ENCODE data around the gene GNG13.

Gene GNG13

GRCh38 chr16:795580-796229, 4.8 kb downstream of the GNG13 start:
- in situ Hi-C loops (cut with MboI; ENCODE audit: low sequenced_read_pairs) = no loop called here

GRCh38 chr16:794853-795466, 5.6 kb downstream of the GNG13 start:
- in situ Hi-C loops (cut with MboI; ENCODE audit: low sequenced_read_pairs) = no loop called here

GRCh38 chr16:794091-794822, 6.3 kb downstream of the GNG13 start:
- in situ Hi-C loops (cut with MboI; ENCODE audit: low sequenced_read_pairs) = no loop called here

- in situ Hi-C loops (cut with MboI; ENCODE audit: low sequenced_read_pairs) = no loop called here
These were observed 7.1 kb downstream of the GNG13 start for GRCh38 chr16:793414-793813.

GRCh38 chr16:792221-792995, 8.1 kb downstream of the GNG13 start:
- in situ Hi-C loops (cut with MboI; ENCODE audit: low sequenced_read_pairs) = no loop called here

- in situ Hi-C loops (cut with MboI; ENCODE audit: low sequenced_read_pairs) = no loop called here
These were observed 9.4 kb downstream of the GNG13 start for GRCh38 chr16:791131-791530.

GRCh38 chr16:790086-790485, 10.4 kb downstream of the GNG13 start:
- in situ Hi-C loops (cut with MboI; ENCODE audit: low sequenced_read_pairs) = no loop called here

- in situ Hi-C loops (cut with MboI; ENCODE audit: low sequenced_read_pairs) = no loop called here
These were observed 11.2 kb downstream of the GNG13 start for GRCh38 chr16:789191-789850.

- in situ Hi-C loops (cut with MboI; ENCODE audit: low sequenced_read_pairs) = no loop called here
These were observed 12.0 kb downstream of the GNG13 start, which contains the start of gene CHTF18 for GRCh38 chr16:788399-789126. CHTF18 (plus strand) TSS chr16:788620; CDS start chr16:788685, 65 bp downstream.

- in situ Hi-C loops (cut with MboI; ENCODE audit: low sequenced_read_pairs) = no loop called here
These were observed 12.5 kb downstream of the GNG13 start, which contains the start of gene RPUSD1 for GRCh38 chr16:787978-788398. RPUSD1 (minus strand) TSS chr16:788381; CDS start chr16:787737, 644 bp downstream.

- in situ Hi-C loops (cut with MboI; ENCODE audit: low sequenced_read_pairs) = no loop called here
These were observed 13.1 kb downstream of the GNG13 start for GRCh38 chr16:787321-787966.

GRCh38 chr16:785563-786535, 14.7 kb downstream of the GNG13 start:
- in situ Hi-C loops (cut with MboI; ENCODE audit: low sequenced_read_pairs) = no loop called here

- in situ Hi-C loops (cut with MboI; ENCODE audit: low sequenced_read_pairs) = no loop called here
These were observed 16.1 kb downstream of the GNG13 start for GRCh38 chr16:784431-784830.

GRCh38 chr16:783404-784161, 17.0 kb downstream of the GNG13 start:
- in situ Hi-C loops (cut with MboI; ENCODE audit: low sequenced_read_pairs) = no loop called here

GRCh38 chr16:782766-783403, 17.6 kb downstream of the GNG13 start:
- in situ Hi-C loops (cut with MboI; ENCODE audit: low sequenced_read_pairs) = no loop called here

- in situ Hi-C loops (cut with MboI; ENCODE audit: low sequenced_read_pairs) = no loop called here
These were observed 18.3 kb downstream of the GNG13 start for GRCh38 chr16:782258-782657.
